Omental fat pad (tissue), 4 donors: Measurements from ENCODE around the gene FRMPD4. TPM values are rescaled to one million over a fixed set of nuclear protein-coding genes. Genes with fewer than 3 reads are reported as not detected.

ENCODE experiments used
- ATAC-seq: fragments of 150-250 bp; one replicate; pipeline ENCODE4 v1.9.1; 2016; ENCODE audit warnings: mild to moderate bottlenecking, moderate library complexity; ENCODE audit not compliant: low FRiP score
- DNase-seq: peaks from one replicate; pipeline ENCODE4 v3.0.0-alpha.2; 2019; ENCODE audit warnings: low spot score
- CTCF ChIP-seq, 3 donors: fragments of 450-650 bp; IDR thresholded peaks; one replicate each; pipeline ENCODE4 v1.5.1; 2016 to 2017; ENCODE audit warnings: antibody characterized with exemption in 3 of 3, mild to moderate bottlenecking in 3 of 3, moderate library complexity in 2 of 3
- total RNA-seq, 4 donors: library from RNA; depleted of rRNA; stranded (reverse); fragments of >200 nt; gene quantifications; one replicate each; pipeline ENCODE4 v1.1.0, GENCODE V29; 2016

The FRMPD4 gene
- total RNA-seq, 4 donors from 2014 or later: 0.12 to 0.47 (median 0.25) TPM

GRCh38 chrX:12372111-12372510 lies 233.8 kb downstream of the FRMPD4 start:
- no peak for DNase-seq
- TF ChIP-seq CTCF (IDR thresholded peaks at IDR 0.05): no peak
- ATAC-seq: peak; percentile 60

GRCh38 chrX:12374286-12374685 lies 236.0 kb downstream of the FRMPD4 start:
- ATAC-seq (no peak), DNase-seq (no peak)
- no peak for TF ChIP-seq CTCF (IDR thresholded peaks at IDR 0.05)

- TF ChIP-seq CTCF (IDR thresholded peaks at IDR 0.05): no peak
- ATAC-seq (no peak), DNase-seq (no peak)
These were observed 240.0 kb downstream of the FRMPD4 start for GRCh38 chrX:12378253-12378652.

GRCh38 chrX:12378706-12379105 lies 240.4 kb downstream of the FRMPD4 start:
- no peak for ATAC-seq
- no peak for DNase-seq
- TF ChIP-seq CTCF (IDR thresholded peaks at IDR 0.05): no peak

- TF ChIP-seq CTCF (IDR thresholded peaks at IDR 0.05): no peak
- no peak for DNase-seq
- no peak for ATAC-seq
These were observed 241.4 kb downstream of the FRMPD4 start for GRCh38 chrX:12379671-12380070.

- no peak for ATAC-seq
- TF ChIP-seq CTCF (IDR thresholded peaks at IDR 0.05): no peak
- no peak for DNase-seq
These were observed 244.9 kb downstream of the FRMPD4 start for GRCh38 chrX:12383196-12383595.

GRCh38 chrX:12390301-12390700 lies 252.0 kb downstream of the FRMPD4 start:
- ATAC-seq: no peak
- no peak for DNase-seq
- no peak for TF ChIP-seq CTCF (IDR thresholded peaks at IDR 0.05)
